Fibroblast of pulmonary artery (primary cell): ENCODE data around the gene PHLDA1.

Experiments
- DNase-seq: peaks from one replicate; pipeline ENCODE4 v3.0.0-alpha.2; 2010; ENCODE audit warnings: low read depth
- H3K4me3 ChIP-seq: replicated peaks from 2 replicates; pipeline ENCODE4 v1.5.1; 2011; ENCODE audit warnings: low read depth, mild to moderate bottlenecking, control low read depth, low read length, moderate library complexity
- CTCF ChIP-seq: IDR thresholded peaks from 2 replicates; pipeline ENCODE4 v1.5.1; 2011; ENCODE audit warnings: mild to moderate bottlenecking, control low read depth, low read length, inconsistent platforms; ENCODE audit errors: missing control alignments

PHLDA1 gene

GRCh38 chr12:76031414-76032042 is at the start of gene PHLDA1:
Gene PHLDA1, minus strand, starts transcription at chr12:76031776.
- TF ChIP-seq CTCF, result peak; percentile 39
- peak within 1 kb of the TSS; percentile 94 for H3K4me3 ChIP-seq
- DNase-seq, result peak; percentile 98

- no peak for TF ChIP-seq CTCF
- H3K4me3 ChIP-seq, result no peak overlapping the region
- no peak for DNase-seq
These were observed 49.3 kb upstream of the PHLDA1 start for GRCh38 chr12:76080729-76081415.

GRCh38 chr12:76080017-76080728 is 48.6 kb upstream of the PHLDA1 start:
- no peak for TF ChIP-seq CTCF
- no peak for DNase-seq
- H3K4me3 ChIP-seq, result no peak overlapping the region

GRCh38 chr12:76078748-76079147 is 47.2 kb upstream of the PHLDA1 start:
- TF ChIP-seq CTCF, result no peak
- H3K4me3 ChIP-seq, result no peak overlapping the region
- DNase-seq, result no peak

- DNase-seq, result no peak
- no peak for TF ChIP-seq CTCF
- H3K4me3 ChIP-seq, result no peak overlapping the region
These were observed 43.9 kb upstream of the PHLDA1 start for GRCh38 chr12:76075448-76075847.

GRCh38 chr12:76074701-76075336 is 43.2 kb upstream of the PHLDA1 start:
- DNase-seq, result no peak
- no peak overlapping the region for H3K4me3 ChIP-seq
- no peak for TF ChIP-seq CTCF
